ENCODE data around the gene CD46.
"Not testable (repeated sequence)": the region's sequence is repeated elsewhere in the genome, so short reads cannot be mapped to it uniquely, and the experiment has no call there.

CD46 gene

DNA sequence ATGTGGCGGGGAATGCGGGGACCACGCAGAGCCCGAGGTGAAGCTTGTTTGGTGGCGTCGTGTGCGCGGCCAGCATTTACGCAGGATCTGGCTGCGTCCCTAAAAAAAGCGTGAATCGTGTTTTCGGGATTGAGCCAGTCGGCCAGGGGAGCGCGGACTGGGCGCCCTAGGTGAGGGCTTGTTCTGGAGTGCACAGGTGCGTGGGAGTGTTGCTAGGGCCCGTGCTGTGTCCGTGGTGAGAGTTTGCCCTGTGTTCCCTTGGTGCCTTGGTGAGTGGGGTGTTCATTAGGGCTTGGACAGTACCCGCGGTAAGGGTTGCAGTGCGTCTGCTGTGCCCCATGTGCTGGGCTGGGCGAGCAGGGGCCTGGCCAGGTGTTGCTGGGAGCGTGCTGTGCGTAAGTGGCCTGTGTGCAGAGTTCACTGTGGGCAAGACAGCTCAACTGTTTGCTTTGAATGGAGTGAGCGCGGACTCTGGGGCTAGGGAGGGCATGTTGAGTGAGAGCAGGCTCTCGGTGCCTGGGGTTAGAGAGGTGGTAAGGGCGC, 673 bp downstream of the CD46 start:
- DNase-seq = peak in 1 of 4 experiments; percentile 4

DNA sequence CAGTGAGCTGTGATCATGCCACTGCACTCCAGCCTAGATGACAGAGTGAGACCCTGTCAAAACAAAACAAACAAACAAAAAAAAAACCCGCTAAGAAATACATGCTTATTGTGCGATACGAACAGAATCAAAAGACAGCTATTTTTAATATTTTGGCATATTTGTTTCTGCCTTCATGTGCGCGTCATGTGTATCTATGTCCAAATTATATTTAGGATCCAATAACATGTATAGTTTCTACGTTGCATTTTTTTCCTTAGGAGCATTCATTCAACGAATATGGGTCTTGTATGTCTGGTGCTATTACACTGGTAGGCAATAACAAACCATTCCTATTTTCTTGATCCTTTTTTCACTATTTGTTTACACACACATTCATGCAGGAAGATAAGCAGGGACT, 1.8 kb downstream of the CD46 start:
- no peak for DNase-seq

DNA sequence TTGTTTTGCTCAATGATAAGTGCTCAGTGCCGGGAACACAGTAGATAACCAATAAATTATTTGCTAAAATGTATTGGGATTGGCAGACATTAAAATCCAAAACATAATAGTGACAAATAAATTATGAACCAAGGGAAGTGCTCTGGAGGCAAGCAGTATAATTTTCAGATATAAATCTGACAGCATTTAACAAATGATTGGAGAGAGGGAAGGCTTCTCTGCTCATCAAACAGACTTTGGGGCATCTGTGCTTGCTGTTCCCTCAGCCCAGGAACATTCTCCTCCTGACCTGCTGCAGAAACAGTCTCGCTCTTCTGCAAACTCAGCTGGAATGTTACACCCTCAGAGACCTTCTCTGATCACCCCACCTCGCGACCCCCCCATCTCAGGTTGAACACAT, 2.2 kb downstream of the CD46 start:
- no peak for DNase-seq

DNA sequence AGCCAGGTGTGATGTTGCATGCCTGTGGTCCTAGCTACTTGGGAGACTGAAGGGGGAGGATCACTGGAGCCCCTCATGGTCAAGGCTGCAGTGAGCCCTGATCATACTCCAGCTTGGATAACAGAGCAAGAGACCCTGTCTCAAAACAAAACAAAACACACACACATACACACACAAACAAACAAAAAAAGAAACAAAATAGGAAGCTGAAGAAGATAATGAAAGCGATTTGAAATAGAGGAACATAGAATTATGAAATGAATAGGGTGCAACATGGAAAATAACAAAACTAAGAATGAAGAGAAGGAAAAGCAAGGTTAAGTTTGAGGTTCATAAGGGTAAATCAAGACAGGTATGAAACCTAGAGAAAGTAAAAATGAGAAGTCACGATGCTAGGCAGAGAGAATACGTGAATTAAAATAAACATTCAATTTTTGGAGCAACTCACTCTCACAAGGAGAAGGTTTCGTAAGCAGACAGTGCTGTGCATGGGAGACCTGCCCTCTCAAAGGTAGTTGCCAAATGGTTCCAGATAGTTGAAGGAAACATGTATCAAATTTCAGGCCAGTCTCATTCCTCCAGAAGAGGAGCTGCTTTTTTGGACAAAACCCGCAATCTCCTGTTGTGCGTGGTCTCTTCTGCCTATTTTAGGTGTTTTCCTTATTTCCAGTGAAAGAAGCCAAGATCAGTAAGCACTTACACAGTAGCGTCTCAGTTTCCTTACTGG, 3.3 kb downstream of the CD46 start:
- no peak for DNase-seq

DNA sequence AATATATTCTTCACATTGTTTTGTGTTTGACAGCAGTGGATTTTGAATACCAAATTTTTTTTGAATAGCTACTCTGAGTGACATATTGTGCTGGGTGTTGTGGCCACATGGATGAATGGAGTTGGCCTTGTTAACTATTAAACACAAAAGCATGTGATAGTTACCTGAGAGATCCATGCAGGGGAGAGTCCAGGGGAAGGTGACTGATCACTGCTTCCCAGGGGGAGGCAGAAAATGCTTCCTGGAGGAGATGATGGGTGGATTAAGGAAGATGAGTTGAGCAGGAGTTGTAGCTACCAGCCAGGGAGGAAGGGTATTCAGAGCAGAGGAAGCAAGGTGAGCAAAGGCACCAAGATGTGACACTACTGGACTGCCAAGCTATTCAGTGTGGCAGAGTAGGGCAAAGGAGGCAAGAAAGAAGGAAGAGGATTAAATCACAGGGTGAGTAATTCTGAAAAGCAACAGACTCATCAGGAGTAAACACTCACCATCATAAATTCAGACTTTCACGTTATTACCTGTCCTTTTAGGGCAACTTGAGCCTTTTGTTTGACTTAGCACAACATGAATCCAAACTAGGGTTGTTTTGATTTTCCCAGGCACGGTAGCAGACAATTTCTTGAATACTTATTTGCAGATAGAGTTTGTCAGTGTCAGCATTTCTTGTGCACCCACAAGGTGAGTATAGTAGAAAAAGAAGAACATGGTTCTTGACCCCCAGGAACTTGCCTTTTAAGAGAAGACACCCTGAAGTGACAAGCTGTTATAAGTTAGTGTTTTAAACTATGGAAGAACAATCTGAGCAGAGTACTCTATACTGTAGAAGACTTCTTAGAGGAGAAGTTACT, 4.2 kb downstream of the CD46 start:
- DNase-seq = no peak

DNA sequence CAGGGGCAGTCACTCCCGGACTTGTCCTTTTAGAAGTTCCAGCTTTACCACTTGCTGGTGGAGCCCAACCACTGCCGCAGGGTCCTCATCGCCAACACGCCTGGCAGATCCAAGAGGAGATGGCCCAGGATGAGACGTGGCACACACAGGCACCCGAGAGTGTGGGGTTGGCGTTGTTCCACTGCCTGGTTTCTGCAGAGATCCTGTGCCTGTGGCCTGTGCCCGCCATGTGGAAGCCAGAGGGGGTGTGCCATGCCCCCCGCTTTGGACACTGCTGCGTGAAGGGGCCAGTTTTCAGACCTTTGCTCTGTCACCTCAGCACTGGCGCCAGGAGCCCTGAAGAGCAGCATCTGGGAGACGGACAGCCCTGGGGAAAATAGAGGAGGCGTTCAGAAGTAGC, 10.8 kb downstream of the CD46 start:
- DNase-seq = no peak

DNA sequence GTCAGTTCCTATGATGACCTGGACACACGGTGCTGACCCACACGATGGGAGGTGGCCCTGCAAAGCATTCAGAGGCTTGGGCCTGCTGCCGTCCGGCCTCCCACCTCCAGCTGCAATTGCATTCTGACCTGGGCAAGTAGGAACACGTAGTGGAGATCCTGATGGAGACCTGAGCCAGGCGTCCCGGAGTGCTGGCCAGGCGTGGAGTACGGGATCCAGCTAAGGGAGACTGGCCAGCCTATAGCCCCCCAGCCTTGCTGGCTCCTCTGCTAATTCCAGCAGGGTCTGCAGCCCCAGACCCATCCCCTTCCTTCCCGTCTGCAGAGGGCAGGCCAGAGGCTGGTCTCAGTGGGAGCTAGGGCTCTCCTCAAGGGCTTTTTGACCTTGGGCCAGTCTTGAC, 11.2 kb downstream of the CD46 start:
- DNase-seq = no peak

DNA sequence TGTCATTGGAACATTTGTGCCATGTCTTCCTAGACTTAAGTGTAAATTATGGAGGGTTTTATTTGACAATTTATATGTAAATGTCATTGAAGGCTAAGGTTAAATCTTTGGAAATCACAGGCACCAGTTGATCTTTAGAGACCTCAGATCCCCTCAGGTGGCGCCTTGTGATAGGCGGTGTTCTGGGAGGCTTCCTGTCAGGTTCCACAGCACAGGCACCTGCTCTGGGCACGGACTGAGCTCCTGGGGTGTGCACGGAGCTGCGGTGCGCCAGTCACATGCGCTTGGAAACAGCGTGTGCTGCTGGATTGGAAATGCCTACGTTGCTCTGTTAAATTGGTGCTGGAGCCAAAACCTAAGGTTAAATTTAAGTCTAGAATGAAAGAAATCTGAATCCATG, 12.1 kb downstream of the CD46 start:
- DNase-seq = no peak

DNA sequence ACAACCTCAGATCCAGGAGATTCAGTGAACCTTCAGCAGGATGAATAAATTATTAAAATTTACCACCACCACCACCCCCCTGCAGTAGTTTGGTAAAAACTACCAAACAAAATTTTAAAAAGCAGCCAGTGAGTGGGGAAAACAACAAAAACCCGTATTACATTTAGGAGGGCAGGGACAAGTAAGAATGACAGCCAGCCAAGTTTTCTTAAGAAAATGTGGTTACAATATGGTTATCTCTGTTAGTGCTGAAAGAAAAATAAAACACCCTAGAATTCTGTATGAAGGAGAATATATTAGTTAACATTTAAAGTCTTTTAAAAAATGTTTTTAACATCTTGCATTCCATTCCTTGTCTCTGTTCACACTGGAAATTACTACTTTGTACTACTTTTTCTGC, 14.7 kb downstream of the CD46 start:
- DNase-seq = no peak

DNA sequence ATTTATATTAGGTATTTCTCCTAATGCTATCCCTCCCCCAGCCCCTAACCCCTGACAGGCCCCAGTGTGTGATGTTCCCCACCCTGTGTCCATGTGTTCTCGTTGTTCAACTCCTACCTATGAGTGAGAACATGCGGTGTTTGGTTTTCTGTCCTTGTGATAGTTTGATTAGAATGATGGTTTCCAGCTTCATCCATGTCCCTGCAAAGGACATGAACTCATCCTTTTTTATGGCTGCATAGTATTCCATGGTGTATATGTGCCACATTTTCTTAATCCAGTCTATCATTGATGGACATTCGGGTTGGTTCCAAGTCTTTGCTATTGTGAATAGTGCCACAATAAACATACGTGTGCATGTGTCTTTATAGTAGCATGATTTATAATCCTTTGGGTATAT, 18.7 kb downstream of the CD46 start:
- not testable (repeated sequence) for DNase-seq

DNA sequence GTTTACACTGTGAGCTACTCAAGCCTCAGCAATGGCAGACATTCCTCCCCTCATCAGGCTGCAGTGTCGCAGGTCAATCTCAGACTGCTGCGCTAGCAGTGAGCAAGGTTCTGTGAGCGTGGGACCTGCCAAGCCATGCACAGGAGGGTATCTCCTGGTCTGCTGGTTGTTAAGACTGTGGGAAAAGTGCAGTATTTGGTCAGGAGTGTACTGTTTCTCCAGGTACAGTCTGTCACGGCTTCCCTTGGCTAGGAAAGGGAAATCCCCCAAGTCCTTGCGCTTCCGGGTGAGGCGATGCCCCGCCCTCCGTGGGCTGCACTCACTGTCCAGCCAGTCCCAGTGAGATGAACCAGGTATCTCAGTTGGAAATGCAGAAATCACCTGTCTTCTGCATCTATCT, 24.2 kb downstream of the CD46 start:
- DNase-seq = not testable (repeated sequence)

DNA sequence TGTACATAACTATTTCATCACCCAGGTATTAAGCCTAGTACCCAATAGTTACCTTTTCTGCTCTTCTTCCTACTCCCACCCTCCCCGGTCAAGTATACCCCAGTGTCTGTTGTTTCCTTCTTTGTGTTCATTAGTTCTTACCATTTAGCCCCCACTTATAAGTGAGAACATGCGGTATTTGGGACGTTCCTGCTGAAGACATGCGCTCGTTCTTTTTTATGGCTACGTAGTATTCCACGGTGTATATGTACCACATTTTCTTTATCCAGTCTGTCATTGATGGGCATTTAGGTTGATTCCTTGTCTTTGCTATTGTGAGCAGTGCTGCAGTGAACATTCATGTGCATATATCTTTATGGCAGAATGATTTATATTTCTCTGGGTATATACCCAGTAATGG, 25.6 kb downstream of the CD46 start:
- not testable (repeated sequence) for DNase-seq

DNA sequence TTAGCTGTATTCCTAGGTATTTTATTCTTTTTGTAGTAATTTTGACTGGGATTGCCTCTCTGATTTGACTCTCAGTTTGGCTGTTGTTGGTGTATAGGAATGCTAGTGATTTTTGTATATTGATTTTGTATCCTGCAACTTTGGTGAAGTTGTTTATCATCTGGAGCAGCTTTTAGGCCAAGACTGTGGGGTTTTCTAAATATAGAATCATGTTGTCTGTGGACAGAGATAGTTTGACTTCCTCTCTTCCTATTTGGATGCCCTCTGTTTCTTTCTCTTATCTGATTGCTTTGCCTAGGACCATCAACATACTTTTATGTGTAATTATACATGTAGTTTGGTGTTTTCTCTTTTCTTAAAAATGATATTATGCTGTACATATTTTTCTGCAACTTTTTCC, 27.2 kb downstream of the CD46 start:
- no peak for DNase-seq

DNA sequence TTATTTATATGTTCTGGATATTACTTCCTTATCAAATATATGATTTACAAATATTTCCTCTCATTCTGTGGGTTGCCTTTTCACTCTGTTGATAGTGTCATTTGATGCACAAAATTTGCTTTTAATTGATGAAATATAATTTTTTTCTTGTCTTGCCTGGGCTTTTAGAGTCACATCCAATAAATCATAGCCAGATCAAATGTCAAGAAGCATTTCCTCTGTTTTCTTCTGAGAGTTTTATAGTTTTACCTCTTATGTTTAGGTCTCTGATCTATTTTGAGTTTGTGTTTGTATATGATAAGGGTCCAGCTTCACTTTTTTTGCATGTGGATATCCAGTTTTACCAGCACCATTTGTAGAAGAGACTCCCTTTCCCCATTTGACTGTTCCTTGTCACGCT, 29.5 kb downstream of the CD46 start:
- DNase-seq = no peak

DNA sequence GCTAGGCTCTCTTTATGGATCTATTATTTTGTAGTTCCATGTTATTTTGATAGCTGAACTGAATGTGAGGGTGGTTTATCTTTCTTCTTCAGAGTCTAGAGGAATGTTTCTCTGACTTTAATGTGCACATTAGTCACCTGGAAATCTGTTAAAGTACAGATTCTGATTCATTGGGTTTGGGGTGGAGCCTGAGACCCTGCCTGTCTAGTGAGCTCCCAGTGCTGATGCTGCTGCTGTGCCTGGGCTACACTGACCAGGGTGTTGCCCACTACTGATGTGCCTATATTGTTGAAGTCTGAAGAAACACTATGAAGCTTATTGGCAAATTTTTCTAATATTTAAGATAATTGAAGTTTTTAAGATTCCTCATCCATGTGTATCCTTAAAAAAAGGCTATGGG, 35.9 kb downstream of the CD46 start:
- DNase-seq = no peak

DNA sequence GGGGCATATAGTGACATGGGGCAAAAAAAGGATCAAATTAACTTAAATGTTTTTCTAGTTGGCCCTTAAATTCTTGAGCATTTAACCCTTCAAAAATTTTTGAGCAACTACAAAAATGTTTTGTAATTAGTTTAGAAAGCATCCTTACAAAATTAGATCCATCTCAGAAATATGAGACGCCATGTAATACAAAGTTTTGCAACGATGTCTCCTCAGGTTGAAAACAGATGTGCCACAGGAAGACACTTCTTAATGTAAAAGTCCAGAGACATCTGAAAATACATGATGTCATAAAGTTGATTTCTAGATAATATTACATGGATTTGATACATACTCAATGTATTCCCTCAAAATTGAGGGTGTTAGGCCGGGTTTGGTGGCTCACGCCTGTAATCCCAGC, 37.5 kb downstream of the CD46 start:
- no peak for DNase-seq

DNA sequence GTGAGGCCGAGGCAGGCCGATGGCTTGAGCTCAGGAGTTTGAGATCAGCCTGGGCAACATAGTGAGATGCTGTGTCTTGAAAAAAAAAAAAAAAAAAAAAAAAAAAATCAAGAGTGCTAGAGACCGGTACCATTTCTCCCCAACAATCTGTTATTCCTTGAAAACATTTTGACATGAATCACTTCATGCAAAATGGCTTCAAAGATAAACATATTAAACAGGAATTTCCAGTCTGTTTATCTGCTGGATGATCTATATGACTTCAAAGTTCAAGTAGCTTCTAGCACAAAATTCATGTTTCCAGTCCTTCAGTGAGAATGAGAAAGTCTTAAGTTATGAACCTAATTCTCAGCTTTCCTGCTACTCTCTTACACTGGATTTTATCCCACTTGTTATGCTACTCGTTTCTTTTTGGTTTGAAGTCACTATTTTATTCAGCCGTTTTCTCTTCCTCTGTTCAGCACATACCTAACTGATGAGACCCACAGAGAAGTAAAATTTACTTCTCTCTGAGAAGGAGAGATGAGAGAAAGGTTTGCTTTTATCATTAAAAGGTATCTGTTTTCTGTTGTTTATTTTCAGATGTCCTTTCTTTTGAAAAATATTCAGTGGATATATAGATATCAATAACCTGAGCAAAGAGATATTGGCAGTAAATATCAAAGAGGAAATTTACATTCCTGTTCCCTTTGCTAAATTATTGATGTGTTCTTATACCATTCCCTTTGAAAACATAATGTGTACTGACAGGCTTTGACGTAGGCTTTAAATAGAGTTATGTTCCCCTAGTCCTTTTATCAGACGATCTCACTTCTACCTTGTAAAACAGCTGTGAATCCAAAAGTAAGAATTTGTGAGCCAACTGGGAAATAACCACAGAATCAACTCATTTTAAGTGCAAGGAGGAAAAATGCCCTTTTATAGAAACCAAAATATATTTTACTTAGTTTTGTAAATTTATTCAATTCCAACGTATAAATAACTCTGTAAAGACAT, 38.2 kb downstream of the CD46 start:
- no peak for DNase-seq

DNA sequence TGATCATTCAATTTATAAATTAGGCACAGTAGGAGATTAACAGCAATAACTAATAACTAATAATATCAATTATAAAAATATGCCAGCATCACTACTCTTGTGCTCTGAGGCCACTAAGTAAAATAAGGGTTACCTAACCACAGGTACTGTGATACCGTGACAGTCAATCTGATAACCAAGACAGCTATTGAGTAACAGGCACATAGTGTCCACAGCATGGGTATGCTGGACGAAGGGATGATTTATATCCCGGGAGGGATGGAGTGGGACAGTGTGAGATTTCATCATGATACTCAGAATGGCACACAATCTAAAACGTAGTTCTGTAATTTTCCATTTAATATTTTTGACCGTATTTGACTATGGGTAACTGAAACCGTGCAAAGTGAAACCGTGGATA, 39.4 kb downstream of the CD46 start:
- no peak for DNase-seq

DNA sequence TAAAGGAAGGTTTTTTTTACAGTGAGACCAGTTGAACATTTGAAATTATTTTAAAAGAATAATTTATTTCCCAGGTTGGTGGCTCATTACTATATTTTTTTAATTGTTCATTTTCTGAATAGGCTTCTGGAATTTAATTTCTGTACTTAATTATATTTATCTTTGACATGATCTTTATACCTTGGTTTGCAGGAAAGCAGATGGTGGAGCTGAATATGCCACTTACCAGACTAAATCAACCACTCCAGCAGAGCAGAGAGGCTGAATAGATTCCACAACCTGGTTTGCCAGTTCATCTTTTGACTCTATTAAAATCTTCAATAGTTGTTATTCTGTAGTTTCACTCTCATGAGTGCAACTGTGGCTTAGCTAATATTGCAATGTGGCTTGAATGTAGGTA, 41.5 kb downstream of the CD46 start:
- DNase-seq = no peak

DNA sequence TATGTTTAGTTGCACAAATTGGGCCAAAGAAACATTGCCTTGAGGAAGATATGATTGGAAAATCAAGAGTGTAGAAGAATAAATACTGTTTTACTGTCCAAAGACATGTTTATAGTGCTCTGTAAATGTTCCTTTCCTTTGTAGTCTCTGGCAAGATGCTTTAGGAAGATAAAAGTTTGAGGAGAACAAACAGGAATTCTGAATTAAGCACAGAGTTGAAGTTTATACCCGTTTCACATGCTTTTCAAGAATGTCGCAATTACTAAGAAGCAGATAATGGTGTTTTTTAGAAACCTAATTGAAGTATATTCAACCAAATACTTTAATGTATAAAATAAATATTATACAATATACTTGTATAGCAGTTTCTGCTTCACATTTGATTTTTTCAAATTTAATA, 43.0 kb downstream of the CD46 start:
- no peak for DNase-seq

DNA sequence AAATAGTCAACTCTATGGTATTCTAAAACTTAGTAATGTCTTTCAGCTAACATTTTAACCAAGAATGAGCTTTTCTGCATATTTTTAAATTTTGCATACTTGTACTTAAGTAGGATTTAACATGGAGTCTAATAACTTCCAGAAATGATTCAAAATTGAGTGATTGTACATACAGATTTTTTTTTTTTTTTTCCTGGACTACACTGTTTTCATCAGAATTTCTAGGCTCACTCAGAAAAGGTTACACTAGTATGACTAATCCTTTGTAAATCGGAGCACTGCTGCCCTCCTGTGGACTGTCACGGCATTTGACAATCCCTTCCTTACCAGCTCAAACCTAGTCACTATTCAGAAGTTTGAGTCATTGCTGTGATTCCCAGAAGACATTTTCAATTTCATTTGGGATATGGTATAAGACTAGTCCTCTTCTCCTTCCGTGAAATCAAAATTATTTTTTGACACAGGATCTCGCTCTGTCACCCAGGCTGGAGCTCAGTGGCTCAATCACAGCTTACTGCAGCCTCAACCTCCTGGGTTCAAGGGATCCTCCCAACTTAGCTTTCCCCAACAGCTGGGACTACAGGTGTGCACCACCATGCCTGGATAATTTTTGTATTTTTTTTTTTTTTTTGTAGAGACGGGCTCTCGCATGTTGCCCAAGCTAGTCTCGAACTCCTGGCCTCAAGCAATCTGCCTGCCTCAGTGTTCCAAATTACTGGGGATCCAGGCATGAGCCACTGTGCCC, 45.5 kb downstream of the CD46 start:
- DNase-seq = peak; percentile 33 to 68 (median 49)

DNA sequence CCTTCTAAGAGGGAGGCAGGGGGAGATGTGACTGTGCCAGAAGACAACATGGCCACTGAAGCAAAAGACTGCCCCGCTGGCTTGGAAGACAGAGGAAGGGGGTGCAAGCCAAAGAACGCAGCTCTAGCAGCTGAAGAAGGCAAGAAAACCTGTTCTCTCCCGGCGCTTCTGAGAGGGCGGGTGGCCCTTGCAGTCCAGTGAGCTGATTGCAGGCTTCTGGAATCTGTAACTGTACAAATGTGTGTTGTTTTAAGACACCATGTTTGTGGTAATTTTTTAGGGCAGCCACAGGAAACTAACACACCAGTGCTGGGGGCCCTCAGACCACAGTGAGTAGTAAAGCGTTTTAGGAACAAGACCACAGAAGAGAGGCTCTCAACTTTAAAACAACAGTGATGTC, 47.0 kb downstream of the CD46 start:
- no peak for DNase-seq

All from activated CD4-positive, CD25-positive, alpha-beta regulatory T cell (primary cell).